GM12878 (cell line): Measurements from ENCODE around the gene SLC45A1.

Source experiments
- BRCA1 ChIP-seq: IDR thresholded peaks from 2 replicates; pipeline ENCODE4 v1.6.1; 2011; ENCODE audit warnings: low read depth, low read length, improper control_type of control experiment
- TF ChIP-seq, protein P1 (sequence below), 3 experiments: IDR thresholded peaks in 2 of 3; conservative IDR thresholded peaks in 1 of 3; 2 replicates each; pipeline ENCODE4 v1.5.1; 2011; ENCODE audit warnings: low read depth in 3 of 3, low read length in 3 of 3, mild to moderate bottlenecking in 3 of 3, control low read depth in 2 of 3, moderate library complexity in 2 of 3, inconsistent platforms in 1 of 3, mixed read lengths in 1 of 3; ENCODE audit not compliant: control insufficient read depth in 2 of 3, insufficient read depth in 1 of 3; ENCODE audit errors: extremely low read depth in 1 of 3

DNA sequence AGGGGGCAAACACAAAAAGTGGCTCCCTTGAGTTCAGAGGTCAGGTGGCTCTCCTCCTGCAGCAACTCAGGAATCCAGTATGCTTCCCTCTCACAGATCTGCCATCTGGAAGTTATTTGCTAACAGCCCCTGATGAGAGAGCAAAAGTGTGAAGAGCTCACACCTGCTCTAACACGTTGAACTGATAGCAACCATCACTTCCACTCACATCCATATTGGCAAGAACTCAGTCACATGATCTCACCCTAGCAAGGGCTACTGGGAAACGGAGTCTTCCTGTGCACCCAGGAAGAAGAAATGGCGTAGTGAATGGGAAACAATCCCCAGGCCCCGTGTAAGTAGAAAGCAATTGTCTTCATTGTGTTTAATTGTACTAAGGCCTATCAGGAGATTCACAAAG, 20.7 kb upstream of the SLC45A1 start:
- TF ChIP-seq, protein P1, sequence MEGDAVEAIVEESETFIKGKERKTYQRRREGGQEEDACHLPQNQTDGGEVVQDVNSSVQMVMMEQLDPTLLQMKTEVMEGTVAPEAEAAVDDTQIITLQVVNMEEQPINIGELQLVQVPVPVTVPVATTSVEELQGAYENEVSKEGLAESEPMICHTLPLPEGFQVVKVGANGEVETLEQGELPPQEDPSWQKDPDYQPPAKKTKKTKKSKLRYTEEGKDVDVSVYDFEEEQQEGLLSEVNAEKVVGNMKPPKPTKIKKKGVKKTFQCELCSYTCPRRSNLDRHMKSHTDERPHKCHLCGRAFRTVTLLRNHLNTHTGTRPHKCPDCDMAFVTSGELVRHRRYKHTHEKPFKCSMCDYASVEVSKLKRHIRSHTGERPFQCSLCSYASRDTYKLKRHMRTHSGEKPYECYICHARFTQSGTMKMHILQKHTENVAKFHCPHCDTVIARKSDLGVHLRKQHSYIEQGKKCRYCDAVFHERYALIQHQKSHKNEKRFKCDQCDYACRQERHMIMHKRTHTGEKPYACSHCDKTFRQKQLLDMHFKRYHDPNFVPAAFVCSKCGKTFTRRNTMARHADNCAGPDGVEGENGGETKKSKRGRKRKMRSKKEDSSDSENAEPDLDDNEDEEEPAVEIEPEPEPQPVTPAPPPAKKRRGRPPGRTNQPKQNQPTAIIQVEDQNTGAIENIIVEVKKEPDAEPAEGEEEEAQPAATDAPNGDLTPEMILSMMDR (IDR thresholded peaks at IDR 0.05 in 2 of 3, conservative IDR thresholded peaks at IDR 0.05 in 1 of 3; ENCODE audit: control insufficient read depth in 2 of 3, extremely low read depth in 1 of 3, insufficient read depth in 1 of 3, low read depth in 3 of 3, low read length in 3 of 3) = no peak
- TF ChIP-seq BRCA1 = no peak
